Stimulated activated naive CD4-positive, alpha-beta T cell (primary cell): ENCODE data around the gene MESP1.

ENCODE experiments used
- DNase-seq, 6 experiments: peaks; one replicate each; lab custom pipeline; 2025; lab: John Stamatoyannopoulos, UW

MESP1 gene

DNA sequence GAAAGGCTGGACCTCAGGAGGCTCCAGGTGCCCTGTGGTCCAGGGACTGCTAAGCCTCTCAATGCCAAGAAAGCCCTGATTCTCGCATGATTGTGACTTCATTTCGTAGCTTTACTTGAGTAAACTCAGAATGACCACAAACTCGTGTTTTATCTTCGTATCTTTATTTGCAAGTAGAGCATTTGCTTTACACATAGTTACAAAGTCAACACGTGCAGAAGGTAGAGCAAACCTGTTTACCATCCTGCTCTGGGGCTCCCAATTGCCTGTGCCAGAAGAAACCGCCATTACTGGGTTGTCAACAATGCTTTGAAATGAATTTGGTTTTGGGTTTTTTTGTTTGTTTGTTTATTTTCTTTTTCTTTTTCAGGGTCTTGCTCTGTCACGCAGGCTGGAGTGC is 5.8 kb upstream of the MESP1 start:
- DNase-seq: no peak

DNA sequence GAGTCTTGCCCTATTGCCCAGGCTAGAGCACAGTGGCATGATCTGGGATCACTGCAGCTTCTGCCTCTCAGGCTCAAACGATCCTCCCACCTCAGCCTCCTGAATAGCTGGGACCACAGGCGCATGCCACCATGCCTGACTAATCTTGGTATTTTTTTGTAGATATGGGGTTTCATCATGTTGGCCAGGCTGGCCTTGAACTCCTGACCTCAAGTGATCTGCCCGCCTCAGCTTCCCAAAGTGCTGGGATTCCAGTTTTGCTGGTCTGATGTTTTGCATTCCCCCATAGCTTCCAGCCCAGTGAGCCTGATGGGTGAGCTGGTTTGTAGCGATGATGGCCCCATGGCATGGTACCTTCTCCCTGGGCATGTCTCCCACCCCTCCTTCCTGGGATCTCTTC is 4.7 kb upstream of the MESP1 start:
- no peak for DNase-seq

DNA sequence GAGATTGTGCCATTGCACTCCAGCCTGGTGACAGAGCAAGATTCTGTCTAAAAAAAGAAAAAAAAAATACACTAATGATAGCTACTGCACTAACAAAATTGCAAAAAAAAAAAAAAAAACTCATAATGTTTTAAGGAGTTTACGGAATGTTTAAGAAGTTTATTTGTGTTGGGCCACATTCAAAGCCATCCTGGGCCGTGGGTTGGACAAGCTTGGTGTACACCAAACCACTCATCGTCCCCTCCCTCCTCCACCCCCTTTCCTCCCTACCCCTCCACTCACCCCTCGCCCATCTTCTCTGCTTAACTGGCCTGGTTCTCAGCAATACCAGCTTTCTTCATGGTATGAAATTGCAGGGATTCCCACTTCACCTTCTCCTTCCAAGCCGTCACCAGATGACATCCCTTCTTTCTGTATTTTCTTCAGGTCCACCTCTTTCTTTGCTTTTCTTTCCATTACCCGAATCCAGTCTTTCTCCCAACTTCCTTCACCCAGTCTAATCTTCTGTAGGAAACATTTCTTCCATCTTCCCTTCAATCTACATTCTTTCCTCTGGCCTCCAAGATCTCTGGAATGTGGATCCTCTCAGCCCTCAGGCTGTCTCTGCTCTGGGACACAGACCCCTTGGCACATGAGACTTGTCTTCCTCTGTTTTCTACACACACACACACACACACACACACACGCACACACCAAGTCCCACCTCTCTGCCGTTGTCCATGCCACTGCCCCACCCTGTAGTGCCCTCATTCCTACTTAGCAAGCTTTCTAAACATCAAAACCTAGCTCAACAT is 3.5 kb upstream of the MESP1 start:
- DNase-seq: no peak

DNA sequence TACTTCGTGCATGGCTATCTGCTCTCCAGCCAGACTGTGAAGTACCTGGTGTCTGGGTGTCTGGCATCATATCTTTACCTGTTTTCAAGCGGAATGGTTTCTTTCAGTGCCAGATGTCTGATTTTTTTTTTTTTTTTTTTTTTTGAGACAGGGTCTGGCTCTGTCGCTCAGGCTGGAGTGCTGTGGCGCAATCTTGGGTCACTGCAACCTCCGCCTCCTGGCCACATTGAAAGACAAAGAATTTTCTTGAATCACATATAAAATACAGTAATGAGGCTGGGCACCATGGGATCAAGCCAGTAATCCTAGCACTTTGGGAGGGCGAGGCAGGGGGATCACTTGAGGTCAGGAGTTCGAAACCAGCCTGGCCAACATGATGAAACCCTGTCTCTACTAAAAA is 2.8 kb upstream of the MESP1 start:
- DNase-seq: no peak

DNA sequence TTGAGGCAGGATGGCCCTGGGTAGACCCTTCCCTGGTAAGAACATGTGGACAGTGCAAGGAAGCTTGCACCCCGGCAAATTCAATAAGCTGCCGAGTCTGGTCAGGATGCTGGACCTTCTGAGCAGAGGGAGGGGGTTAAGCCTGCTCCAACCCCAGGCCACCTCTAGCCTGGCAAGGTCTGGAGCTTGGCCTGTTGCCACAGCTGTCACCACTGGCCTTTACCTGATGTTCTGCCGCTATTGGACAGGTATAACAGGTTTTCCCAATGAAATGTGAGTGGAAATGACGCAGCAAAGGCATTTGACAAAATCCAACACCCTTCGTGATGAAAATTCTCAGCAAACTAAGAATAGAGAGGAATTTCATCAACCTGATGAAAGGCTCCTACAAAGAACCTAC is 699 bp upstream of the MESP1 start:
- no peak for DNase-seq

DNA sequence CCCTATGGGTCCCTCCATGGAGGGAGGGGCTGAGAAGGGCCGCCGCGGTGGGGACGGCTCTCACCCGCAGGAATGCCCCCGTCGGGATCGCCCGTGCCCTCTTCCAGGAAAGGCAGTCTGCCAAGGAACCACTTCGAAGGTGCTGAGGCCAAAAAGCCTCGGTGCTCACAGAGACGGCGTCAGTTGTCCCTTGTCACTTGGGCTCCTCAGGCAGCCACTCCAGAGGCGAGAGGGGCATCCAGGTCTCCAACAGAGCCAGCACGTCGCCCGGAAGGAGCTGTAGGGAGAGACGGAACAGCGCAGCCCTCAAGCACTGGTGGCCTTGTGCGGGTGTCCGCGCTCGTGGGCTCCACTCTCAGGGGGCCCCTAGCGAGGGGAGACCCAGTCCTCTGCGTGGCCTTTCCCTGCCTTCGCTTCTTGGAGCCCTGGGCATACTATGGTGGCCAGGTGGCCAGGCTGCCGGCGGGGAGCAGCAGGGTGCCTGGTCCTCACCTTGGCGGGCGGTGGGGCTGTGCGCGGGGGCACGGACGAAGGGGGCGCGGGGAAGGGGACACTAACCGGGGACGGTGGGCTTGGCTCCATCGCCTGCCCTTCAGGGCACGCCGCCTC is 994 bp downstream of the MESP1 start:
- peak in 1 of 6 experiments; percentile 39 for DNase-seq

DNA sequence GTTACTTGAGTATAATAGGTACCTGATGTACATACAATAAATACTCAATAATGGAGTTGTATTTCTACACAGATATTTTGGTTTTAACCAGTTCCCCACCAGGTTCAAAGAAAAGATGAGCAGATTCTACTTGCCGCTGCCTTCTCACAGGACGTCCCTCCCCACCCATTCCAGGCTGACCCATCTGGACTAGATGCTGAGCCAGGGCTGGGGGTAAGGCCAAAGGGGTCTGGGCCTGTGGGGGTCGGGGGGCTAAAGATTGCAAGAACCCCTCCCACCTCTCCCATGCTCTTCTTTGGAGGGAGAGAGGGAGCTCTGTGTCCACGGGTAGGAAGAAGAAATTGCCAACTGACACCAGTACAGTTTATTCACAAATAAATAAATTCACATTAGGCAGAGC is 1.5 kb downstream of the MESP1 start:
- DNase-seq: no peak

DNA sequence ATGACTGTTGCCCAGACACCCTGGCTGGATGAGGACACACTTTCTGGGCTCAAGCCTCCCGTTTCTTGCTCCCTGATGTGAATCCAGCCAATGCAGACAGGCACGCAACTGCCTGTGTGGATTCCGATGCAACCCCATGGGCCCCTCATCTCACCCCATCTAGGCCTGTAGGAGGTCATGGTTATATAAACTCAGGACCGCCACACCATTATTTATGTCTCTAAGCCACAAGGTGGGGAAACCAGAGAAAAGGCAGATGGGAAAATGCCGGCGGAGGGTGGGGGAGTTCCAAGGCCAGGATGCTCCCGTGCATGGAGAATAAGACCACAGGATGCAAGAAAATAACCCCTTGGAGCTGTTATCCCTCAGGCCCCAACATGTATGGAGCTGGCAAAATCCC is 2.0 kb downstream of the MESP1 start:
- DNase-seq: no peak

DNA sequence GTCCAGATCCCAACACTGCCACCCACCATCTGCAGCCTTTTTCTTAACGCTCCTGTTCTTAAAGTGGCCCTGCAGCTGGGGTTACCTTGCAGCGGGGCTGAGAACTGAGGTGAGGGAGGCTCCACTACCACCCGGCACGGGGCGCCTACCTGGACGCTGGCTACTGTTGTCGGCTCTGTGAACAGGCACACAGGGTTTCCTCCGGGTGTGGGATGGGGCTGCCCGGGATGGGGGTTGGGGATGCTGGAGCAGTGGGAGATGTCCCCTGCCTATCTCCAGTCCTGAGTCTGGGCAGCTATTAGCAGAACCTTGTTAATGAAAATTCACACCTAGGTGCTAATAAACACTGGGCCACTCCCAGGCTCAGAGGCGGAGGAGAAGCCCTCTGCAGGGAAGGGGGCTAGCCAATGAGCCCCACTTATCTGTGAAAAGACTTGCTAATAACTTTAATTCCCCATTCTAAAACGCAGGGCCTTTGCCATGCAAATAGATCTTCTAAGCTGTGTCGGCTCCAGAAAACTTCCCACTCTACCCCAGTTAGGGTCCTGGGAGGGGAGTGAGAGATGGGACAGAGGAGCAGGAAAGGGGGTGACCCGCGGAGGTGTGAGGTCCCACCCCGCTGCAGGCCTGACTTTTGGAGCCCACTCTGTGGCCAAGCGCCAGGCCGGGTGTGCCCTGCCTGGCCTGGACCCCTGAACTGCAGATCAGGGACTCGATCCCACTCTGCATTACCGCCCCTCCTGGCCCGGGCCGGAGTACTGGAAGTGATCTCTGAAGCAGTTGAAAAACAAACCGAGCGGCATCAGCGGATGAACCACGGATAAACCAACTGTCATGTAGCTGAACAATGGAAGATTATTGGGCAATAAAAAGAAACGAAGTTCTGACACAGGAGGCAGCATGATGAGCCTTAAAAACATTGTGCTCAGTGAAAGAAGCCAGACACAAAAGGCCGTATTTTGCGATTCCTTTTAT is 3.1 kb downstream of the MESP1 start:
- DNase-seq: no peak

DNA sequence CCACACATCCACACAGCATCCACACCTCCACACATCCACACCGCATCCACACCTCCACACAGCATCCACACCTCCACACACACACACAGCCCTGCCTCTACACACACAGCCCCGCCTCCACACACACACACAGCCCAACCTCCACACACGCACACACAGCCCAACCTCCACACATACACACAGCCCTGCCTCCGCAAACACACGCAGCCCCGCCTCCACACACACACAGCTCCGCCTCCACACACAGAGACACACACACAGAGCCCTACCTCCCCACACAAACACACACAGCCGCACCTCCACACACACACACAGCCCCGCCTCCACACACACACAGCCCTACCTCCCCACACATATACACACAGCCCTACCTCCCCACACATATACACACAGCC is 4.7 kb downstream of the MESP1 start:
- no peak for DNase-seq

DNA sequence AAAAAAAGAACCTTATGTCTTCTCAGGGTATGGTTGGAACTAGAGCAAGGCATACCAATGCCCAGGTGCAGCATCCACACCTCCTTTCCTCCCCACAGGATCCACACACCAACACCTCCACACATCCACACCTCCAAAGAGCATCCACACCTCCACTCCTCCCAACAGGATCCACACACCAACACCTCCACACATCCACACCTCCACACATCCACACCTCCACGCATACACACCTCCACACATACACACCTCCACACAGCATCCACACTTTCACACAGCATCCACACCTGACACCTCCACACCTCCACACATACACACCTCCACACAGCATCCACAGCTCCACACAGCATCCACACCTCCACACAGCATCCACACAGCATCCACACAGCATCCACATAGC is 5.3 kb downstream of the MESP1 start:
- DNase-seq: no peak

DNA sequence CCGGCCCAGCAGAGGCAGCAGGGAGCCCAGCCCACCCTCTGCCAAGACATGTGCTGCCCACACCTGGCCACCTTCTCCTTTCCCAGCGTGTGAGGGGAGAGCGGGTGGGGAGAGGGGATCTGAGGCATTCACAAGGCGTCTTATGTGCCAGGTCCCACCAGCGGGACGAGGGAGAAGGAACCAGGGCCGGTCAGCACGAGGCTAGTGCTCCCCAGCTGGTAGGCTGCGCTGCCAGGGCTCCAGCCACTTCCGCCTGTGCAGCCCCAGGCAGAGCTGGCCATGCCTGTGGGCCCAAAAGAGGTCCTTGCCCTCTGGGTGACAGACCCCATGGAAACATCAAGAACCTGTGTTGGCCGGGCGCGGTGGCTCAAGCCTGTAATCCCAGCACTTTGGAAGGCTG is 5.9 kb downstream of the MESP1 start:
- no peak for DNase-seq

DNA sequence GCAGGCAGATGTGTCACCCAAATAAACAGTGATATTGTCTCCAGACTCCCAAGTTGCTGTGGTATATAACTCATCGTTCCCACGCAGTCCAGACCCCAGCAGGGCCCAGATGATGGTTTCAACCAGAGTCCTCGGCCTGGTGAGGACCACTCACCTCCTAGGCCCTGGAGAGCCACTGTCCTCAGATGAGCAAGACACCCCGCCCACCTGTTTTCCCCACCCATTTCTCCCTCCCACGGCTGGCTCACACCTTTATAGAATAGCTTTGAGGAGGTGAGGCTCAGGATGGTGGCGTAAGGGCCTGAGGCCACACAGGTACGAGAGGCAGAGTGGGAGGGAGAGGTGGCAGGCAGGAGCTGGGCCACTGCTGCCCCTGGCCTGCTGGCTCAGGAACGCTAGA is 7.5 kb downstream of the MESP1 start:
- DNase-seq: no peak

DNA sequence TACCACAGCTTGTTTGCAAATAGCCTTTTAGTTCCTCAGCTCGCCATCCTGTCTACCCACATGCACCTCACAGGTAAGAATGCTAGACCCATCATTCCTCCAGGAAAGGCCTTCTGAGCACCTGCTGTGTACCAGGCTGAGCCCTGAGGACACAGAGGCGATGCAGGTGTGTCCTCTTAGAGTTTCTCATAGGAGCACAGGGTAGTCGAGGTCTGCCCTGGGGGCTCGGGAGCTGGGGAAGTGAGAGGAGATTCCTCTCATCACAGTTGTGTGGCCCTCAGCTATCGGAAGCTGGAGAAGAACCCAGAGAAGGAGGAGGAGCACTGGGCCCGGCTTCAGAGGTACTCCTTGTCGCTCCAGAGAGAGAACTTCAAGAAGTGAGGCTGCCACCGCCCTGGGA is 8.0 kb downstream of the MESP1 start:
- no peak for DNase-seq

DNA sequence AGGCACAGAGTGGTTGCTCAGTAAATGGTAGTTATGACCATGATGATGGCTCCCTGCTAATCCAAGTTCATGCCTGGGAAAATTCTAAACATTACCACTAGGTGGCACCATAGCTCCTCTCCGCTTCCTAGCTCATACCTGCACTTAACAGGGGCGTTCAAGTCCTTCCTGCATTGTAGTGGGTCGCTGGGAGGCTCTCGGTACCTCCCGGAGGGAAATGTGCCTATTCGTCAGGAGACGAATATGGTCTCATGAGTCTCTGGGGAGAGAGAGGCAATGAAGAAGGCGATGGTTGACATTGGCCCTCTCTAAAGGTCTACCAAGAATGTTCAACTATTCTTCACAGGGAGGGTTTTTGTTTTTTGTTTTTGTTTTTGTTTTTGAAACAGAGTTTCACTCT is 10.9 kb downstream of the MESP1 start:
- peak; percentile 15 to 79 (median 39) for DNase-seq

DNA sequence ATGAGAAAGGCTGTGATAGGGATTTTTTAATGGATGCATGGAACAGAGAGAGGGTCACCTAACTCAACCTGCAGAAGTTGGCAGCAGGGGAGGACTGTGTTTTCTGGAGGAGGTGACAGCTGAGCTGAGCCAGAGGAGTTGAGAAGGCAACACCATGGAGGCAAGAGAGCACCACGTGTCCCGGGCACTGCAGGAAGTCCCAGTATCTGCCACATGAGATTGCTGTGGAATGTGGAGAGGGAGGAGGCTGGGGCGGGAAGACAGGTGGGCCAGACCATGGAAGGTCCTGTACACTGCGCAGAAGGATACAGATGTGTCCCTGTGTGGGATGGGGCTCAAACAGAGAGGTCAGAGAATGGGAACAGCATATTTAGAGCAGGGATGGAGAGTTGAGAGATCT is 15.3 kb downstream of the MESP1 start:
- DNase-seq: no peak

DNA sequence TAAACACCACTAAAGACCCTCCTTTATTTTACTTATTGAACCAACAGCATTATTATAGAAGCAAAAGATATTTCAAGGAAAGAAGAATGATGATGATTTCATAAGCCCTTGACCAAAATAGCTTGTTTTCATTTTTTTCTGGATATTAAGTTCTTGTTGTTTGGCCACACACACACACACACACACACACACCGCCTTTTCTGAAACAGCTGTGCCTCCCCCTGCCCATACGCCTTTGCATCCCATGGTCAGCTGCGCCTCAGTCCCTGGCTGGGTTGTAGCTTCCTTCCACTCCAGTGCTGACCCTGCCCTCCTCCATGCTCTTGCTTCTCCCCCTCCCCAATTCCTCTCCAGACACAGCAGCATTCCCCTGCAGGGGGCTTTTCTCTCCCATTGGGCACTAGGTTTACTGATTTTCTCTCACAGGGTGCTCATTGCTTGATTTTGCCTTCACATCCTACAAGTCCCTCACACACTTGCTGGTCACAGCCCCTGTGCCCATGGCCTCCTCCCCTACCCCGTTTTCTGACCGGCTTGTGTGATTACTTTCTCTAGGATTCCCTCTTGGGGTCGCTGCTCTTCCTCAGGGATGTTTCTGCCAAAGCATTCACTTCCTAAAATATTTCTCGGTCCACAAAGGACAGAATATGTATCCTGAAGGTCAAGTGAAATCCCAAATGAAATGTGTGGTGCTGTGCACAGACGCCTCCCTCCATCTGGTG is 18.4 kb downstream of the MESP1 start:
- no peak for DNase-seq

DNA sequence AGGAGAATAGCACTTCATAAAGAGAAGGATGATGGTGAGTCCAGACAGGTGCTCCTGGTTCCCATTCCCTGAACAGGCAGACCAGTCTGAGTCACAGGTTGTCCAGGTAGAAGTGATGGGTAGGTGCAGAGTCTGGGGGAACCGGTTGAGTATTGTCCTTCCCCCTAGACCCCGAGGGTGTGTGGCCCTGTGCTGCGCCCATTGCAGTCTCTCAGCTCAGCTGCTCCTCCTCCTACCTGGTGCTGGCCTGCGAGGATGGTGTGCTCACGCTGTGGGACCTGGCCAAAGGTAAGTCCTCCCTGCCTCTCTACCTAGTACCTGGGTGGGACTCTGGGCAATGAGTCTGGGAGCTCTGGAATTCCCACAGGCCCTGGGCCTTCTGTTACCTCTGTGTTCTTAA is 19.8 kb downstream of the MESP1 start:
- no peak for DNase-seq

DNA sequence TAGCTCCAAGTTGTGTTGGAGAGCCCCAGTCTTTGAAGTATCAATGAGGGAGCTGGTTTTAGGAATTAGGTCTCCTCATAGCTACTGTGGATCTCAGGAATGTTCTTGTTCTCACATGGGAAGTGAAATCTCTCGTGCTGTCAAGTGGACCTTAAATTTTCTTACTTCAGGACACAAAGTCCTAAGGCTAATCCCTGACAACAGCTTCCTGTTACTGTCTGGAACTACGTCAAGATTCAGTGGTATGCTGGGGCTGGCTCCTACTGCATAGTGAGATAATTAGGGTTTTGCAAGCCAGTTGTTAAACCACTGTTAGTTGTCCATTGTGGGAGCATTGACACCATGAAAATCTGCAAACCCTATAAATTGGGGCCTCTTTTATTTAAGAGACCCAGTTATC is 22.8 kb downstream of the MESP1 start:
- no peak for DNase-seq

DNA sequence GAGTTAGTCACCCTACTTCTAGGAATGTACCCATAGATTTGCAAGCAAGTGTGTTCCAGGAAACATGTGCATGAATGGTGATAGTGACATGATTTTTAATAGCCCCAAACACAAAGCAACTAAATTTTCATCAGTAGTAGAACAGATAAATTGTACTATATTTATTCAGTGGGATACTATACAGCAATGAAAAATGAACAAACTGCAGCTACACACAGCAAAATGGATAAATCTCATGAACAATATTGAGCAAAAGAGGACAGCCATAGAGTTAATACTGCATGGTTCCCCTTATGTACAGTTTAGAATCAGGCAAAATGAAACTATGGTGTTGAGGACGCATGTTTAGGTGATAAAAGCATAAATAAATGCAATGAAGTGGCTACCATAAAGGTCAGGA is 26.0 kb downstream of the MESP1 start:
- no peak for DNase-seq

DNA sequence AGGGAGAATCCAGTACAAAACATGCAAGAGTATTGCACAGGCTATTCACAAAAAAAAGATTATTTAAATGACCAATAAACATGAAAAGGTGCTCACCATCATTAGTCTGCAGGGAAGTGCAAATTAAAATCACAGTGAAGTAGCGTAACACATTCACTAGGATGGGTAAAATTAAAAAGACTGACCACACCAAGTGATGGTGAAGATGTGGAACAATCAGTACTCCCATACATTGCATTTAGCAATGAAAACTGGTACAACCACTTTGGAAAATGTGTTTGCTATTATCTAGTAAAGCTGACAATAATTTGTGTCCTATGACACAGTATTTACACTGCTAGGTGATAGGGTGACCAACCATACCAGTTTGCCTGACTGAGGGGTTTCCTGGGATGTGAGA is 26.4 kb downstream of the MESP1 start:
- no peak for DNase-seq

DNA sequence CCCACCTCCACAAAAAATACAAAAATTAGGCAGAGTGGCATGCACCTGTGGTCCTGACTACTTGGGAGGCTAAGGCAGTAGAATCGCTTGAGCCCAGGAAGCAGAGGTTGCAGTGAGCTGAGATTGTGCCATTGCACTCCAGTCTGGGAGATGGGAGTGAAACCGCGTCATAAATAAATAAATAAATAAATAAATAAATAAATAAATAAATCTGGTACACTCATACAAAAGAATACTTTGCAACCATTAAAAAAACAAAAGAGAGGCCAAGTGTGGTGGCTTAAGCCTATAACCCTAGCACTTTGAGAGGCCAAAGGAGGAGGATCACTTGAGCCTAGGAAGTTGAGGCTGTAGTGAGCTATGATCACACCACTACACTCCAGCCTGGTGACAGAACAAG is 28.0 kb downstream of the MESP1 start:
- DNase-seq: no peak
